PFSK-1 (cell line): Measurements from ENCODE around the gene RNF151.

Experiments used
- FOXP2 ChIP-seq: optimal IDR thresholded peaks from 2 replicates; pipeline ENCODE3; 2011; ENCODE audit warnings: borderline replicate concordance, control low read depth, inconsistent platforms; ENCODE audit not compliant: insufficient read depth; ENCODE audit errors: extremely low read length, extremely low read depth
- POLR2AphosphoS5 ChIP-seq: IDR thresholded peaks from 2 replicates; pipeline ENCODE4 v1.6.1; 2012; ENCODE audit warnings: low read depth, mild to moderate bottlenecking, control low read depth, low read length, moderate library complexity
- SIN3A ChIP-seq: IDR thresholded peaks from 2 replicates; pipeline ENCODE4 v1.6.1; 2012; ENCODE audit warnings: mild to moderate bottlenecking, low read length, moderate library complexity, borderline replicate concordance; ENCODE audit not compliant: insufficient read depth
- TAF1 ChIP-seq: IDR thresholded peaks from 2 replicates; pipeline ENCODE4 v1.6.1; 2012; ENCODE audit warnings: low read length, control low read depth, borderline replicate concordance; ENCODE audit not compliant: insufficient read depth
- TF ChIP-seq, protein P1 (sequence below), 2 experiments: IDR thresholded peaks; 2 replicates each; pipeline versions ENCODE4 v1.6.1 to v1.8.0; 2011 to 2012; ENCODE audit warnings: low read depth in 2 of 2, low read length in 2 of 2, control low read depth in 1 of 2, inconsistent platforms in 1 of 2, mild to moderate bottlenecking in 1 of 2, moderate library complexity in 1 of 2; ENCODE audit not compliant: insufficient read depth in 1 of 2

Gene RNF151

GRCh38 chr16:2013527-2013926 lies 46.9 kb downstream of the RNF151 start:
- no peak for TF ChIP-seq TAF1
- TF ChIP-seq, protein P1, sequence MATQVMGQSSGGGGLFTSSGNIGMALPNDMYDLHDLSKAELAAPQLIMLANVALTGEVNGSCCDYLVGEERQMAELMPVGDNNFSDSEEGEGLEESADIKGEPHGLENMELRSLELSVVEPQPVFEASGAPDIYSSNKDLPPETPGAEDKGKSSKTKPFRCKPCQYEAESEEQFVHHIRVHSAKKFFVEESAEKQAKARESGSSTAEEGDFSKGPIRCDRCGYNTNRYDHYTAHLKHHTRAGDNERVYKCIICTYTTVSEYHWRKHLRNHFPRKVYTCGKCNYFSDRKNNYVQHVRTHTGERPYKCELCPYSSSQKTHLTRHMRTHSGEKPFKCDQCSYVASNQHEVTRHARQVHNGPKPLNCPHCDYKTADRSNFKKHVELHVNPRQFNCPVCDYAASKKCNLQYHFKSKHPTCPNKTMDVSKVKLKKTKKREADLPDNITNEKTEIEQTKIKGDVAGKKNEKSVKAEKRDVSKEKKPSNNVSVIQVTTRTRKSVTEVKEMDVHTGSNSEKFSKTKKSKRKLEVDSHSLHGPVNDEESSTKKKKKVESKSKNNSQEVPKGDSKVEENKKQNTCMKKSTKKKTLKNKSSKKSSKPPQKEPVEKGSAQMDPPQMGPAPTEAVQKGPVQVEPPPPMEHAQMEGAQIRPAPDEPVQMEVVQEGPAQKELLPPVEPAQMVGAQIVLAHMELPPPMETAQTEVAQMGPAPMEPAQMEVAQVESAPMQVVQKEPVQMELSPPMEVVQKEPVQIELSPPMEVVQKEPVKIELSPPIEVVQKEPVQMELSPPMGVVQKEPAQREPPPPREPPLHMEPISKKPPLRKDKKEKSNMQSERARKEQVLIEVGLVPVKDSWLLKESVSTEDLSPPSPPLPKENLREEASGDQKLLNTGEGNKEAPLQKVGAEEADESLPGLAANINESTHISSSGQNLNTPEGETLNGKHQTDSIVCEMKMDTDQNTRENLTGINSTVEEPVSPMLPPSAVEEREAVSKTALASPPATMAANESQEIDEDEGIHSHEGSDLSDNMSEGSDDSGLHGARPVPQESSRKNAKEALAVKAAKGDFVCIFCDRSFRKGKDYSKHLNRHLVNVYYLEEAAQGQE (IDR thresholded peaks at IDR 0.05; ENCODE audit: insufficient read depth in 1 of 2, low read depth in 2 of 2, low read length in 2 of 2) = no peak
- no peak for TF ChIP-seq FOXP2
- no peak for TF ChIP-seq SIN3A
- TF ChIP-seq POLR2AphosphoS5 = no peak

DNA sequence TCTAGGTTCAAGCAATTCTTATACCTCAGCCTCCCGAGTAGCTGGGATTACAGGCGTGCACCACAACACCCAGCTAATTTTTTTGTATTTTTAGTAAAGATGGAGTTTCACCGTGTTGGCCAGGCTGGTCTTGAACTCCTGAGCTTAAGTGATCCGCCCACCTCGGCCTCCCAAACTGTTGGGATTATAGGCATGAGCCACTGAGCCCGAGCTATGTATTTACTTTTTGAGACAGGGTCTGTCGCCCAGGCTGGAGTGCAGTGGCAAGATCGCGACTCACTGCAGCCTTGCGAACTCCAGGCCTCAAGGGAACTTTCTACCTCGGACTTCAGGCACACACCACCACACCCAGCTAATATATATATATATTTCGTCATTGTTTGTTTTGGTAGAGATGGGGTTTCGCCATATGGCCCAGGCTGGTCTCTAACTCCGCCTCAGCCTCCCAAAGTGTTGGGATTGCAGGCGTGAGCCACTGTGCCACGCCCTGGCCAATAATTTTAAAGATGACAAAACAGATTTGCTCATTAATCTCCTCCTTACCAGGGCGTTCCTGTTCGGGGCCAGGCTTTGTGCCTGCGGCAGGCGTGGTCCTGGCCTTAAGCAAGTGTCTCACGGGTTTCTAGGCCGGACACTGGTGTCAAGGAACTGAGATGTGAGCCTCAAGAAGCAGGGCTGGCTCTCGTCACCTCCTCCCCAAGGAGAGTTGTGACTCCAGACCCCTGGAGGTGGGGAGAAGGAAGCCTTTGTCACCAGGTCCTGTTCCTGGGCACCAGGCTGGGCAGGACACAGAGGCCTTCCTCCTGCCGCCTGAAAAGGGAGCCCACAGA lies 48.7 kb downstream of the RNF151 start:
- TF ChIP-seq, protein P1 (IDR thresholded peaks at IDR 0.05; ENCODE audit: insufficient read depth in 1 of 2, low read depth in 2 of 2, low read length in 2 of 2) = no peak
- no peak for TF ChIP-seq FOXP2
- TF ChIP-seq TAF1 = no peak
- TF ChIP-seq SIN3A = no peak

DNA sequence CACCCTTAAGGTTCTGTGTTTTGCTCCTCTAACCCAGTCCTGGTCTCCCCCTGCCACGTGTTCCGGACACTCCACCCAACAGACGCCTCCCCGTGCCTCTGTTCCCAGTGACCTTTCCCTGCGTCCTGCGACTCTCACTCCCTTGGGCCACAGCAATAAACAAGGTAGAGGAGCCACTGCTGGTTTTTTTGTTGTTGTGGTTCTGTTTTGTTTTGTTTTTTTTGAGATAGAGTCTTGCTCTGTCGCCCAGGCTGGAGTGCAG lies 49.2 kb downstream of the RNF151 start:
- no peak for TF ChIP-seq POLR2AphosphoS5
- TF ChIP-seq FOXP2 = no peak
- no peak for TF ChIP-seq SIN3A
- no peak for TF ChIP-seq TAF1
- TF ChIP-seq, protein P1 (IDR thresholded peaks at IDR 0.05; ENCODE audit: insufficient read depth in 1 of 2, low read depth in 2 of 2, low read length in 2 of 2) = no peak

- no peak for TF ChIP-seq TAF1
- no peak for TF ChIP-seq FOXP2
- no peak for TF ChIP-seq SIN3A
- TF ChIP-seq POLR2AphosphoS5 = no peak
- TF ChIP-seq, protein P1 (IDR thresholded peaks at IDR 0.05; ENCODE audit: insufficient read depth in 1 of 2, low read depth in 2 of 2, low read length in 2 of 2) = no peak
Observed at GRCh38 chr16:2016407-2016922, 49.8 kb downstream of the RNF151 start.
